Measurements from ENCODE around the gene CYSLTR2. TPM values are rescaled to one million over a fixed set of nuclear protein-coding genes. Genes with fewer than 3 reads are reported as not detected.
"Not testable (repeated sequence)": the region's sequence is repeated elsewhere in the genome, so short reads cannot be mapped to it uniquely, and the experiment has no call there.

Gene CYSLTR2
- total RNA-seq, 1 donor from 2014 or later = 1.1 TPM

DNA sequence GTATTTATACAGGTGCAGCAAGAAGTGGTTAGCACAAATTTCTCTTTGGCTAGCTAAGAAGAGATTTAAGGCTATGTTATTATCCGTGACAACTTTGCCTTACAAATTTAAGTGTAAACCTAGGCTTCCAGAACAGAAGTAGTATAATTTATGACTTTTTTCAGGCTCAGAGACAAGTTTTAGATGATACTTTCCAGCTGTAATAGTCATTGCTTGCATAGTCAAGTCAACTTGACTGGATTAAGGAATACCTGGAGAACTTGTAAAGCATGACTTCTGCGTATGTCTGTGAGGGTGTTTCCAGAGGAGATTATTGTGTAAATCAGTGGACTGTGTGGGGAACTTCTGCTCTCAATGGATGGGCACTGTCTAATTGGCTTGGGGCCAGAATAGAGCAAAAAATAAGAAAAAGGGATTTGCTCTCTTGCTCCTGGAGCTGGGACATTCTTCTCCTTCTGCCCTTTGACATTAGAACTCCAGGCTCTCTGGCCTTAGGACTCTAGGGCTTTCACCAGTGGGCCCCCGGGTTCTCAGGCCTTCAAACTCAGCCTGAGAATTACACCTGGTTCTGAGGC lies 33.0 kb downstream of the CYSLTR2 start:
- intact Hi-C loops (cut with micrococcal nuclease) = no loop called here
- H3K36me3 Mint-ChIP-seq (ENCODE audit: low read depth) = no peaks in the 10 kb centered on the region
- H3K27ac Mint-ChIP-seq = no peak overlapping the region
- no peak for DNase-seq
- H3K4me3 Mint-ChIP-seq = no peak overlapping the region
- H3K27me3 Mint-ChIP-seq = no peaks in the 10 kb centered on the region
- peaks cover 10% of the 10 kb centered on the region for H3K9me3 Mint-ChIP-seq
- no peaks in the 10 kb centered on the region for H3K4me1 Mint-ChIP-seq

DNA sequence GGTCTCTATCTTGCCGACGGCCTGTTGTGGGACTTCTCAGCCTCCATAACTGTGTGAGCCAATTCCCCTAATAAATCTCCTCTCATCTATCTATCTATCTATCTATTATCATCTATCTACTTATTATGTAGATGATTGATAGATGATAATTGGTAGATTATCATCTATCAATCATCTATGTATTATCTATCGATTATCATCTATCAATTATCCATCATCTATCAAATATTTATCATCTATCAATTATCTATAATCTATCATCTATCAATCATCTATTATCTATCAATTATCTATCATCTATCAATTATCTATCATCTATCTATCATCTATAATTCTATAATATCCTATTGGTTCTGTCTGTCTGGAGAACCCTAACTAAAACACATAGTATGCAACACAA lies 33.5 kb downstream of the CYSLTR2 start:
- H3K4me3 Mint-ChIP-seq = no peak overlapping the region
- no peaks in the 10 kb centered on the region for H3K4me1 Mint-ChIP-seq
- H3K27ac Mint-ChIP-seq = no peak overlapping the region
- no peak for DNase-seq
- no peaks in the 10 kb centered on the region for H3K27me3 Mint-ChIP-seq
- intact Hi-C loops (cut with micrococcal nuclease) = no loop called here
- H3K36me3 Mint-ChIP-seq (ENCODE audit: low read depth) = no peaks in the 10 kb centered on the region
- peaks cover 10% of the 10 kb centered on the region for H3K9me3 Mint-ChIP-seq

DNA sequence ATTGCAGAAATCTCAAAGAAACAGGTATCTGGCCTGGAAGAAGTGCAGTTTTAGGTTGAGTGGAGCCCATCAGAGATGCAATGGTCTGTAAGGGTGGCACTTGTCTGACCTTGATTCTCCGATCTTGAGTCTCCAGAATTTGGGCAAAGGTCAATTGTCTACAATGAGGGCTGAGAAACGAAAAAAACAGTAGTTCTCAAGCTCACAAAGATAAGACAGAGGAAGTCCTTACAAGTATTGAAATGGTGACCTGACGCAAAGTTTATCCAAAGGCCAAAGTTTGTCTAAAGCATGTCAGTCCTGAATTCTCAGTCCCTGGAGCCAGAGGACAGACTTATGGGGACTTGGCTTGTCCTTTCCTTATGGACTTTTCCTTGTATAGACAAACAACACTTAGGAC lies 40.3 kb downstream of the CYSLTR2 start:
- Mint-ChIP-seq H3K27ac (no peak overlapping the region), H3K4me1 (no peaks in the 10 kb centered on the region), H3K9me3 (peaks cover 10% of the 10 kb centered on the region), H3K27me3 (no peaks in the 10 kb centered on the region), H3K36me3 (ENCODE audit: low read depth) (peaks cover 2% of the 10 kb centered on the region), H3K4me3 (no peak overlapping the region)
- intact Hi-C loops (cut with micrococcal nuclease) = no loop called here
- DNase-seq = no peak

DNA sequence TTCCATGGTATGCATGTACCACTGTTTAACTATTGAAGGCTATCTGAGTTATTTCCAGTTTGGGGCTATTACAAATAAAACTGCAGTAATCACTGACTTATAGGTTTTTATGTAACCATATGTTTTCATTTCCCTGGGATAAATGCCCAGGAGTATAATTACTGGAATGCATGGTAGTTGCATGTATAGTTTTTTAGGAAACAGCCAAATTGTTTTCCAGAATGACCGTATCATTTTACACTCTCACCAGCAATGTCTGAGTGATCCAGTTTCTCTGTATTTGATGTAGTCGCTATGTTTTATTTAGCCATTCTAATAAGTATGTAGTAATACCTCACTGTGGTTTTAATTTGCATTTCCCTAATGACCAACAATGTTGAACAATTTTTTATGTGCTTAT lies 42.0 kb downstream of the CYSLTR2 start:
- H3K4me1 Mint-ChIP-seq = no peaks in the 10 kb centered on the region
- H3K27me3 Mint-ChIP-seq = no peaks in the 10 kb centered on the region
- H3K36me3 Mint-ChIP-seq (ENCODE audit: low read depth) = peaks cover 2% of the 10 kb centered on the region
- intact Hi-C loops (cut with micrococcal nuclease) = no loop called here
- peaks cover 16% of the 10 kb centered on the region for H3K9me3 Mint-ChIP-seq
- H3K27ac Mint-ChIP-seq = no peak overlapping the region
- no peak overlapping the region for H3K4me3 Mint-ChIP-seq
- no peak for DNase-seq

DNA sequence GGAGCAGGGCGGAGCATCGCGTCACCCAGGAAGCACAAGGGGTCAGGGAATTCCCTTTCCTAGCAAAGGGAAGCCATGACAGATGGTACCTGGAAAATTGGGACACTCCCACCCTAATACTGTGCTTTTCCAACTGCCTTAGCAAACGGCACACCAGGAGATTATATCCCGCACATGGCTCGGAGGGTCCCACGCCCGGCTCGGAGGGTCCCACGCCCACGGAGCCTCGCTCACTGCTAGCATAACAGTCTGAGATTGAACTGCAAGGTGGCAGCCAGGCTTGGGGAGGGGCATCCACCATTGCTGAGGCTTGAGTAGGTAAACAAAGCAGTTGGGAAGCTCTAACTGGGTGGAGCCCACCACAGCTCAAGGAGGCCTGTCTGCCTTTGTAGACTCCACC lies 42.9 kb downstream of the CYSLTR2 start:
- H3K4me1 Mint-ChIP-seq; H3K36me3 Mint-ChIP-seq (ENCODE audit: low read depth); intact Hi-C loops (cut with micrococcal nuclease); H3K27me3 Mint-ChIP-seq; H3K4me3 Mint-ChIP-seq; H3K27ac Mint-ChIP-seq: not testable (repeated sequence)
- H3K9me3 Mint-ChIP-seq = peaks cover 23% of the 10 kb centered on the region
- peak; percentile 39 for DNase-seq

DNA sequence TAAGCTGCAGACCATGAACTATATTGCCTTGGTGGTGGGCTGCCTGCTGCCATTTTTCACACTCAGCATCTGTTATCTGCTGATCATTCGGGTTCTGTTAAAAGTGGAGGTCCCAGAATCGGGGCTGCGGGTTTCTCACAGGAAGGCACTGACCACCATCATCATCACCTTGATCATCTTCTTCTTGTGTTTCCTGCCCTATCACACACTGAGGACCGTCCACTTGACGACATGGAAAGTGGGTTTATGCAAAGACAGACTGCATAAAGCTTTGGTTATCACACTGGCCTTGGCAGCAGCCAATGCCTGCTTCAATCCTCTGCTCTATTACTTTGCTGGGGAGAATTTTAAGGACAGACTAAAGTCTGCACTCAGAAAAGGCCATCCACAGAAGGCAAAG lies 53.7 kb downstream of the CYSLTR2 start:
- peaks cover 3% of the 10 kb centered on the region for H3K4me1 Mint-ChIP-seq
- H3K27ac Mint-ChIP-seq = no peak overlapping the region
- H3K36me3 Mint-ChIP-seq (ENCODE audit: low read depth) = no peaks in the 10 kb centered on the region
- peaks cover 17% of the 10 kb centered on the region for H3K9me3 Mint-ChIP-seq
- H3K4me3 Mint-ChIP-seq = no peak overlapping the region
- no peaks in the 10 kb centered on the region for H3K27me3 Mint-ChIP-seq
- intact Hi-C loops (cut with micrococcal nuclease) = no loop called here
- DNase-seq = peak; percentile 15

DNA sequence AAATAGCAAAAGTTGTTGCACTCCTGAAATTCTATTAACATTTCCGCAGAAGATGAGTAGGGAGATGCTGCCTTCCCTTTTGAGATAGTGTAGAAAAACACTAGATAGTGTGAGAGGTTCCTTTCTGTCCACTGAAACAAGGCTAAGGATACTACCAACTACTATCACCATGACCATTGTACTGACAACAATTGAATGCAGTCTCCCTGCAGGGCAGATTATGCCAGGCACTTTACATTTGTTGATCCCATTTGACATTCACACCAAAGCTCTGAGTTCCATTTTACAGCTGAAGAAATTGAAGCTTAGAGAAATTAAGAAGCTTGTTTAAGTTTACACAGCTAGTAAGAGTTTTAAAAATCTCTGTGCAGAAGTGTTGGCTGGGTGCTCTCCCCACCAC lies 55.0 kb downstream of the CYSLTR2 start:
- no peak for DNase-seq
- no peaks in the 10 kb centered on the region for H3K27me3 Mint-ChIP-seq
- peaks cover 17% of the 10 kb centered on the region for H3K9me3 Mint-ChIP-seq
- no peak overlapping the region for H3K4me3 Mint-ChIP-seq
- H3K36me3 Mint-ChIP-seq (ENCODE audit: low read depth) = no peaks in the 10 kb centered on the region
- peaks cover 3% of the 10 kb centered on the region for H3K4me1 Mint-ChIP-seq
- intact Hi-C loops (cut with micrococcal nuclease) = no loop called here
- no peak overlapping the region for H3K27ac Mint-ChIP-seq

DNA sequence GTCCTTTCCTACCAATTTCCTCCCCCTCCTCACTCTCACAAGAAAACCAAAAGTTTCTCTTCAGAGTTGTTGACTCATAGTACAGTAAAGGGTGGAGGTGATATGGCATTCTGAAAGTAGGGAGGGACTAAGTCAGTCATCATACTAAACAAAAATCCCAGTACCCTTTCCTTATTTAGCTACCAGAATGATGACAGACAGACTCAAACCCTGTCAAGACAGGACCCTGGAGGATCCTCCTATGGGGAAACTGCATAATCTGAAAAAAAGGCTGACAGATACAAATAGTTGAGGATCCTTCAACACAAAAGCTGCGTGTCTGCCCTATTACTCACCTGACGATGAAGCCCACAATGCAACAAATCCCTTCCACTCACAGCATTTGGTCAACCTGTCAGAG lies 55.5 kb downstream of the CYSLTR2 start:
- no peak overlapping the region for H3K4me3 Mint-ChIP-seq
- DNase-seq = peak; percentile 35
- H3K9me3 Mint-ChIP-seq = peaks cover 20% of the 10 kb centered on the region
- H3K36me3 Mint-ChIP-seq (ENCODE audit: low read depth) = no peaks in the 10 kb centered on the region
- peaks cover 3% of the 10 kb centered on the region for H3K4me1 Mint-ChIP-seq
- intact Hi-C loops (cut with micrococcal nuclease) = no loop called here
- no peaks in the 10 kb centered on the region for H3K27me3 Mint-ChIP-seq
- no peak overlapping the region for H3K27ac Mint-ChIP-seq

DNA sequence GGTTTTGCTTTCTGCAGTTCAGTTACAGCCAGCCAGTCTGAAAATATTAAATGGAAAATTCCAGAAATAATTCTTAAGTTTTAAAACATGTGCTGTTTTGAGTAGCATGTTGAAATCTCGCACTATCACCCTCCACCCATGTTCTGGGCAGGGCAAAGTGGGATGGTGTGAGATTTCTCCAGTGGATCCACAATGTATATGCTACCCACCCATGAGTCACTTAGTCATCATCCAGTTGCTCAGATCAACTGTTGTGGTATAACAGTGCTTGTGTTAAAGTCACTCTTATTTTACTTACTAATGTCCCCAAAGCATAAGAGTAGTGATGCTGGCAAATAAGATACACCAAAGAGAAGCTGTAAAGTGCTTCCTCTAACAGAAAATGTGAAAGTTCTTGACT lies 56.4 kb downstream of the CYSLTR2 start:
- peaks cover 20% of the 10 kb centered on the region for H3K9me3 Mint-ChIP-seq
- peak; percentile 9 for DNase-seq
- intact Hi-C loops (cut with micrococcal nuclease) = no loop called here
- H3K4me3 Mint-ChIP-seq = no peak overlapping the region
- H3K4me1 Mint-ChIP-seq = peaks cover 3% of the 10 kb centered on the region
- no peaks in the 10 kb centered on the region for H3K27me3 Mint-ChIP-seq
- no peaks in the 10 kb centered on the region for H3K36me3 Mint-ChIP-seq (ENCODE audit: low read depth)
- H3K27ac Mint-ChIP-seq = no peak overlapping the region

DNA sequence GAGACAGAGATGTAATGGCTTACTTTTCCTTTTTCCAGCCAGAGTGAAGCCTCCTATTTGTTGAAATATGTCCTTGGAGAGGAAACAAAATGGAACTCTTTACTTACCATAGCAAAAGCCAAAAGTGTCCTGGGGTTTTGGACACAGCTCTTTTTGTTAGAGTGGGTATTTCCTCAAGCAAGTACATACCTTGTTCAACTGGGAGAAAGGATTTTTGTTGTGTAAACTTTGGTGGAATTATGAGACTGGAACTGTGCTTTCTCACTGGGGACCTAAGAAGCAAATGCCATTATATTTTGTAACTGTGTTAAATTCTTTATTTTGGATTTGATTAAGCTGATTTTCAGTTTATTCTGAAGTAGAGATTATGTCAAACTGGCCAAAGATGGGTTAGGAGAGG lies 58.4 kb downstream of the CYSLTR2 start:
- Mint-ChIP-seq H3K4me3 (no peak overlapping the region), H3K9me3 (peaks cover 28% of the 10 kb centered on the region), H3K27me3 (no peaks in the 10 kb centered on the region), H3K27ac (no peak overlapping the region), H3K36me3 (ENCODE audit: low read depth) (peaks cover 2% of the 10 kb centered on the region), H3K4me1 (peaks cover 3% of the 10 kb centered on the region)
- DNase-seq = peak; percentile 6
- intact Hi-C loops (cut with micrococcal nuclease) = no loop called here

DNA sequence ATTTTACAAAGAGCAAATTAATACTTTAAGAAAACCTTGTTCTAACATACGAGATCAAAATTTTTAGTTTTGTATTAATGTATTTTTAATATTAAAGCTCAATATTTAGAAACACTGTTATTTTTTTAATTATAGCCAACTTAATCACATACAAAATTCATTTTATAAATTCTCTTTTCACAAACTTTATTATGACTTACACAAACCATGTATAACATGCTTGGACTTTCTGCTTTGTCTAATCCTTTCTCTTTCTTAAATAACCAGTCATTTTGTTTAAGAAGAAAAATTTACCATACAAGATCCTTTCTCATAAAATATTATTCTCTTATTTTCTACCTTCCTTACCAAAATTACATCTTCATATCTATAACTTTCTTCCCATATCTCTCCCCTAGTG lies 62.2 kb downstream of the CYSLTR2 start:
- H3K4me3 Mint-ChIP-seq = no peak overlapping the region
- no peak for DNase-seq
- no peaks in the 10 kb centered on the region for H3K4me1 Mint-ChIP-seq
- no peak overlapping the region for H3K27ac Mint-ChIP-seq
- intact Hi-C loops (cut with micrococcal nuclease) = no loop called here
- H3K36me3 Mint-ChIP-seq (ENCODE audit: low read depth) = peaks cover 2% of the 10 kb centered on the region
- H3K27me3 Mint-ChIP-seq = no peaks in the 10 kb centered on the region
- H3K9me3 Mint-ChIP-seq = peaks cover 18% of the 10 kb centered on the region

DNA sequence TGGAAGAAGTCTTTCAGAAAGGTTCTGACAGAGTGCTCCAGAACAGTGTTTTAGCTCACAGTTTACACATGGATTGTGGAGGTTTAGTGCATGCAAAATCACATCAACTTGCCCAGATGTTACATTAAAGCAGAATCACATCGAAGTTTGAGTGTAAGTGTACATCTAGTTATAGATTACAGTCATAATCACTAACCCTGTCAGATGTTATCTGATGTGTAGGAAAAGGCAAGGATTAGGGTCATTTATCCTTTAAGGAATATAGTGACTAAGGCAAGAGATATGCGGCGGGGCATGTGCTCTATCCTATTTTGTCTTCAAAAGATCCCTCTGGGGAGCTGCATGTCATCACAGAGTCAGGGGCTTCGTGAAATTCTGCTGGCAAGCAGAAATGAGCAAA lies 66.9 kb downstream of the CYSLTR2 start:
- H3K27ac Mint-ChIP-seq = no peak overlapping the region
- H3K36me3 Mint-ChIP-seq (ENCODE audit: low read depth) = no peaks in the 10 kb centered on the region
- H3K4me1 Mint-ChIP-seq = no peaks in the 10 kb centered on the region
- intact Hi-C loops (cut with micrococcal nuclease) = no loop called here
- no peaks in the 10 kb centered on the region for H3K27me3 Mint-ChIP-seq
- H3K4me3 Mint-ChIP-seq = no peak overlapping the region
- peaks cover 25% of the 10 kb centered on the region for H3K9me3 Mint-ChIP-seq
- DNase-seq = no peak

DNA sequence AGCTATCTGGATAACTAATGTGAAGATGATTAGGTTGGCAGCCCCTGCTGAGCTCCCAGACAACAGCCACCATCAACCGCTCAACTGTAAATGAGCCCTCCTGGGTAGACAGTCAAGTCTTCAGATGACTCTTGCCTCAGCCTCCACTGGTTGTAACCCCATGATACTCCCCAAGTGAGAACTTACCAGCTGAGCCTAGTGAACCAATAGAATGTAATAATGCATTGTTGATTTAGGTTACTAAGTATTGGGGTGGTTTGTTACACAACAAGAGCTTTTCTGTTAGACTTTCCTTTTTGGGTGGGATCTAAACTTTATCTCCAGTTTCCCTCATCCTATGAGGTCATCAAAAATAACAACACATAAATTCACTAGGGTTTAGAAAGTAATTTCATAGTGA lies 69.4 kb downstream of the CYSLTR2 start:
- peaks cover 15% of the 10 kb centered on the region for H3K9me3 Mint-ChIP-seq
- no peaks in the 10 kb centered on the region for H3K36me3 Mint-ChIP-seq (ENCODE audit: low read depth)
- intact Hi-C loops (cut with micrococcal nuclease) = no loop called here
- H3K27ac Mint-ChIP-seq = no peak overlapping the region
- H3K27me3 Mint-ChIP-seq = no peaks in the 10 kb centered on the region
- no peak overlapping the region for H3K4me3 Mint-ChIP-seq
- H3K4me1 Mint-ChIP-seq = no peaks in the 10 kb centered on the region
- no peak for DNase-seq

DNA sequence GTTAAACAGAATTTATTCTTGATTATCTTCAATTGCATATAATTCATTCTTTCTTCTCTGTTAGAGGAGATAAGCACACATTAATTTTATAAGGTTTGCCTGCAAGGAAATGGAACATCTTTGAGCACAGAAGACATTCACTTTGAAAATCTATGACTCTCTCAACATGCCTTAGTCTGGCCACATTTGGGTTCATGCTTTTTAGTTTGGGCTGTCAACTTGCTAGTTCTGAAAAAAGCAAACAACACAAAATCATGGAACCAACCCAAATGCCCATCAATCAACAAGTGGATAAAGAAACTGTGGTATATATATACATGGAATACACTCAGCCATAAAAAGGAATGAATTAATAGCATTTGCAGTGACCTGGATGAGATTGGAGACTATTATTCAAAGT lies 71.5 kb downstream of the CYSLTR2 start:
- intact Hi-C loops (cut with micrococcal nuclease) = no loop called here
- DNase-seq = no peak
- no peaks in the 10 kb centered on the region for H3K36me3 Mint-ChIP-seq (ENCODE audit: low read depth)
- peaks cover 13% of the 10 kb centered on the region for H3K9me3 Mint-ChIP-seq
- H3K27me3 Mint-ChIP-seq = no peaks in the 10 kb centered on the region
- H3K27ac Mint-ChIP-seq = no peak overlapping the region
- H3K4me1 Mint-ChIP-seq = no peaks in the 10 kb centered on the region
- H3K4me3 Mint-ChIP-seq = no peak overlapping the region

DNA sequence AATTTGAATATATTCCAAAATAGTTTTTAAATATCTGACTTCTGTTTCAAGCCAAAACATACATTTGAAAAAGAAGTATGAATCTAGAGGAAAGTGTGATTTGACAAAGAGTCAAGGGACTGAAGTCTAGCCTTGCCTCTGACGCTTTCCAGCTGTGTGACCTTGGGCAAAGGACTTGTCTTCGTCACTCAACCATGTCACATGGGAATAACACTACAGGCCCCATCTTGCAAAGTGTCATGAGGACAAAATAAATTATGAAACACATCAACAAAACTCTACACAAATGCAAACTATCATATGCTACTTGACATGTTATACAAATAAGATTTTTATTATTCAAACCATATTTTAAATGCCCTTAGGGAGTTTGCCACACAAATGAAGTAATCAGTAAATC lies 73.0 kb downstream of the CYSLTR2 start:
- H3K27me3 Mint-ChIP-seq = peaks cover 2% of the 10 kb centered on the region
- peaks cover 13% of the 10 kb centered on the region for H3K9me3 Mint-ChIP-seq

More for the DNA sequence above, 73.0 kb downstream of the CYSLTR2 start:
- intact Hi-C loops (cut with micrococcal nuclease) = no loop called here
- DNase-seq = no peak
- no peaks in the 10 kb centered on the region for H3K36me3 Mint-ChIP-seq (ENCODE audit: low read depth)
- H3K27ac Mint-ChIP-seq = no peak overlapping the region
- H3K4me1 Mint-ChIP-seq = peaks cover 5% of the 10 kb centered on the region
- H3K4me3 Mint-ChIP-seq = no peak overlapping the region
